Activated CD8-positive, alpha-beta memory T cell treated with anti-CD3 and anti-CD28 coated beads, Interleukin-2, amount 50 U/mL, for 24 hours (primary cell): ENCODE results near the gene TSSK2.

Experiments
- DNase-seq: peaks from one replicate; pipeline ENCODE4 v3.0.0-alpha.2; 2020; ENCODE audit errors: extremely low read depth

TSSK2 gene

DNA sequence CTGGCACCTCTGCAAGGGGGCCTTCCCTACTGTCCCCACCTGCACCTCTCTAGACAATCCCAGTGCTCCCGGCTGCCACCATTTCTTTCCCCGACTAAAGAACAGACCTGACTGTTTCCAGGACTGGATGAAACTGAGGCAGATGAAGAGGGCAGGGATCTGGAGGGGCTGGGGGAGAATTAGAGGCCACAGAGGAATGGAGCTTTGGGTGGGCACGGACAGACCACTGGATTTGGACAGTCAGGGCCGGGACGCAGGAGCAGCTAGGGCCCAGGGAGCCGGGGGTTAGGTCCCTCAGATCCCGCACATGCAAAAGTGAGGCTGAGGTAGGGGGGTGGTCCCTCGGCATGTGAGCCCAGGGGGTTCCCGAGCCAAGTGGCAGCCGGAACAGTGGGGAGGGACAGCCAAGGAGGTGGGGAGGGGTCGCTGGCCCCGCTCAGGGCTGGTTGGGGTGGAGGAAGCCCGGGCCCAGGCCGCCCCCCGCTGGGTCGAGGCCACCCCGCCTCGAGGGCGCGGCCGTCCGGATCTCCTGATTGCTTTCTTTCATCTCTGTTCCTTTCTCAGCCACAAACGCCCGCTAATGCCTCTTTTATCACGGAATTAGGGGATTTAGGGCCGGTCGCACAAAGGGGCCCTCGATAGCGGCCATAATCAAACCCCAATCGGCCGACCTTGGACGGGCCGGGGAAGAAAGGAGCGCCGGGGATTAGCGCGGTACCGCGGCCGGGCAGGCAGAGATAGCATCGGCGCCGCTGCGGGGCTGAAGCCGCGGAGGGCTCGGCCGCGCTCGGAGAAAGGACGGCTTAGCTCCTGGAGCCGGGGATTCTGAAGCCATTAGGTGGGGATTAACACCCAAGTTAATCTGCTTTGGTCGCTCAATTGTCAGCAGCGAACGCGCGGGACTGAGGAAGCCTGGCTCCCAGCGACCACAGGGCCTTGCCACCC is 38.2 kb downstream of the TSSK2 start:
- DNase-seq = no peak

DNA sequence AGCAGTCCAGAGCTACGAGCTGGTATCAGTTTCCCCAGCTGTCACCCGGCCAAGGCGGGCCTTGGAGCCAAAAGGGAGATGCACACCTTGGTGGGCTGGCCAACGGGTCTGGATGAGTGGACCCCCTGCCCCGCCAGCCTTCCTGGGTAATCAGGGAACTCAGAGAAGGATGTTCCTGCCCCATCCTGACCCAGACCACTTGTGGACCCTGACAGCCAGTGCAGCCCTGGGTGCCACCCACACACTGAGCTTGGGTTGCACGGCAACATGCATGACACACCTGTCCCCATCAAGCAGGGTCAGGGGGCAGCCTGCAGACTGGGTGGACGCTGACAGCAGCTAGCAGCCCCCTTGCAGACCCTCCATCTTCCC is 38.8 kb downstream of the TSSK2 start:
- DNase-seq = no peak

DNA sequence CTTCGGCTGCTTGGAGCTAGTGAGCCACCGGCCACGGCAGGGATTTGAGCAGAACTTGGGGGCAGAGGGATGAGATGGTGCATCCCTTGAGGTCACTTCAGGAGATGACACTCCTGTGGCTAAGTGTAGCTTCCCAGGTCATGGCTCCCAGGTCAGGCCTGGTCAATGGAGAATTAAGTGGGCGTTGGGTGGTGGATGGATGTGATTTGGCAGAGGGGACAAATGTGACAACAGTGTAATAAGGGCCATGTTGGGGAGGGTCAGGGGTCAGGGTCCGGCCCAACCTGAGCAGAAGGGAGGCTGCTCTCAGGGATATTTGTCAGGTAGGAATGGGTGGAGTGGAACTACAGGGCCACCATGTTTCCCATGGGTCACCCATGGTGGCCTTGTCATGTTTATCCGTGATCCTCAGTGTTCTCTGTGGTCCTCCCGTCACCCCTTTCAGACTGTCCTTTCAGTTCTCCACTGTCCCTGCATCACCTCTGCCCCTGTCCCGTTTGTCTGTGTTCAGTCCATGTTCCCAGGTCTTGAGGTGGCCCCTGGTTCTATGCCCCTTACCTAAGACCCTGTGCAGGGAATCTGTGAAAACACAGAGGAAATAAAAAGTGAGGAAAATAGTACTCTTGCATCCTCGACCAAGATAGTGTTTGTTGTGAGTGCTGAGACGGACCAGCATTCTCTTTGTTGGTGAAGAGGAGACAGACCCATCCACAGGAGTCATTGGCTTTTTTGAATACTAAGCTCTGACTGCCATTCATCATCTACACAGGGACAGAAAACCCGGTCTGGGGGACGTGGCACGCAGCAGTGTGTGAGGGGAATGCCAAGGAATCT is 41.3 kb downstream of the TSSK2 start:
- no peak for DNase-seq

DNA sequence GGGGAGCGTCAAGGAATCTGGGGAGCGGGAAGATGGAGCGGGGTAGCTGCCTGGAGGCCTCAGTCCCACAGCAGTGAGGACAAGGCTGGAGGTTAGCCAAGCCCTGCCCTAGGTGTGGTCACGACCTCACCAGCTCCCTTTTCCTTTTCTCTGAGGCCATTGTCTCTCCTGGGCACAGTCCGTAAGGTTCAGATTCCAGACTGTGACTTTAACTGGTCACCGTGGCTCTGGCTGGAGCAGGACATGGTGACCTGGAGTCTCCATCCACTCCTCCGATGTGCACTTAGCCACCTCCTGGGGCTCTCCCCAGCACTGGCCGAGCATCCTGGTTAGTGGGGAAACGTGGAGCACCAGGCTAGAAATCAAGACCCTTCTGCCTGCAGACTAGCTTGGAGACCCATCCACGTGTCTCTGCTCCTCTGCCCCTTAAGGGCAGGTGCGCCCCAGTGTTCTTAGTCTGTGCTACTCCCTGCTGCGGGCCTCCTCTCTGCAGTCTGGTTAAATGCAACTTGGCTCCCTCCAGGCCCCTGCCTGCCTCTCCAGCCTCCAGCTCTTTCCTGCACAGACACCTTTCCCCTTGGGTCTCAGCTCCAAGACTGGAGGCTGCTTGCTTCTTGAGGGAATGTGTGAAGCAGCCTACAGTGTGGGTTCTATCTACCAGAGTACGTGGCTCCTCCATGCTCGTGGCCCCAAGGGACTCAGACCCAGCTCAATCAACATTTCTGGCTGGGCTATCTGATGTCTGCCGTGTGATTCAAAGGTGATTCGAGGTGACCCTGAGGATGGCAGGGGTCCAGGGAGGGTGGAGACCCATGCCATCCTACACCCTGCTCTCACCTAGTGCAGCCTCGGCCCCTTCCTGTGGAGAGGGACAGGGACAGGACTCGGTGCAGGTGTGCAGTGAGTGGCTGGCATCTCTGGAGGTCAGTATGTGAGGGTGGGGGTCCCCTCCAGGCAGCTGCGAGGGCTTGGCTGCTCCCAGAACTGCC is 42.2 kb downstream of the TSSK2 start:
- no peak for DNase-seq

DNA sequence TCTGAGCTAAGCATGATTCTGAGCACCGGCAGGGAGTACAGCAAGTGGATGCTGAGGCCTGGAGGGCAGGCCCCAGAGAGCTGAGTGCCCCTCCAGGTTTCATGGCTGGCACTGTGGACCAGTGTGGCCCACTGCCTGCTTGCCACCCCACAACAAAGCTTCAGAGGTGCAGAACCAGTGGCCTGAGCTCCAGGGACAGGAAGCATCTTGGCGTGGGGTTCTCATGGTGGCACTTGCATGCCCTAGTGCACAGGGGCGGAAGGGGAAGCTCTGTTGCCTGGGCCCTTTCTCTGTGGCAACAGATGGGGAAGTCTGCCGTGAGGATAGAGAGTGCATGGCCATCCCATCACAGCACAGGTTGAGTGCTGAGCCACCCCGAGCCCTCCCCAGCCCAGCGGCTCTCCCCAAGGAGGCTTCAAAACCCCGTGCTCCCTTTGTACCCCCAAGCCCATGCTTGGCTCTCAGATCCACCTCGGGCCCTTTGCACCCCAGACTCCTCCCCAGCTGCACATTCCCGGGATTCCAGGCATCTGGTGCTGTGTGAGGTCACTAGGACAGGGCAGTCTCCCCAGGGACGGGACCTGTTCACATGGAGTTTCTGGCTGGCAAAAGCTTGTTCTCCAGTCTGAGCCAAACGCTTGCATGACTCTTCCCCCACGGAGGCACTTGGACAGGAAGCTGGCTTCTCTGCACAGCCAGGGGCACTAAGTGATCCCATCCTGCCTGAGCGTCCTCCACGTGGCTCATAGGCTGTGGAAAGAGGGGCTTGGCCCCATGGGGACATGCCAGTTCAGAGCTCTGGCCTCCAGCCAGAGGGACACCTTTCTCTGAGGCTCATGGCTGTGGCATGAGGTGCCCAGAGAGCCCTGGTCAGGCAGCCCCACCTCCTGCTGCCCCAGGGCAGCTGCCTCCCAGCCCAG is 43.3 kb downstream of the TSSK2 start:
- no peak for DNase-seq

DNA sequence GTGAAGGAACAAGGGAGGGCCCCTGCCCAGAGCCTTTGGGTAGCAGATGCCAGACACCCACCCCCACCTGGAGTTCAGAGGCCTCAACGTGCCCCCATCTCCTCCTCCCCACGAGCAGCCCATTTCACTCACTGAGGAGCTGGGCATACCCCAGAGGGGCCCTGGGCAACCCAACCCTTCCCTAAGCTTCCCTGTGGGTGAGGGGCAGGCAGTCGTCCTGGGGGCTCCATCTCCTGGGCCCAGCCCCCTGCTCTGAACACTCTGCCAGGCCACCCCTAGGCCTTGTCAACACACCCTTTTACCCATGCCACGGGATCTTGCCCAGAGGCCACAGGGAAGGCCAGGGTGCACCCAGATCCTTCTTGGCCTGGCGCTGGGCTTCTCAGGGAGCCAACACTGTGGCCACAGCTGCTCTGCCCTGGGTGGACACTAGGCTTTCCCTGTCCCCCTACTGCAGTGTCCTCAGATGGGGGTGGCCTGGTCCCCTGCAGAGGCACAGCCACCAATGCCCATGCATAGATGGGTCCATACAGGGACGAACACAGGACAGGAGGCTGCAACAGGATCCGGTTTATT is 44.0 kb downstream of the TSSK2 start:
- no peak for DNase-seq

DNA sequence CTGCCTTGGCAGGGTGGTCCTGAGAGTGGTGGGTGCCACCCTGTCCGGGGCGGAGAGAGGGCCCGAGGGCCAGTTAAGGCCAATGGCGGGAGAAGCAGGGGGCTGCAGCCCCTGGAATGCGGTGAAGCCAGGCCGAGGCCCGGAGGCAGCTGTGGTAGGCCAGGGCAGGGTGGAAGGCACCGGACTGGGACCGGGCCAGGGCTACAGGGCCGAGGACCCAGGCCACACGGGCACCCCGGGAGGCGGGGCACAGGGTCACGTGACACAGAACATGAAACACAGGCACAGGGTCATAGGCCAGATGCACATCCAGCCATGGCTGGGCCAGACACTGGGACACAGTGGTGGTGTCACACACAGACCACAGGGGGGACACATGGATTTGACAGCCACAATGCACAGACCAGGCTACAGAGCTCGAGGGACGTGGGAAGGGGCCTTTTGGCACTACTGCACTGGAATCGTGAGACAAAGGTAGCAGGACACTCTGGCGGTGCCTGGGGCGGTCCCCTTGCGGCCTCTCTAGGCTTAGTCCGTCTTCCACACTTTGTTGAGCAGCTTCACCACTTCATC is 44.6 kb downstream of the TSSK2 start:
- no peak for DNase-seq

DNA sequence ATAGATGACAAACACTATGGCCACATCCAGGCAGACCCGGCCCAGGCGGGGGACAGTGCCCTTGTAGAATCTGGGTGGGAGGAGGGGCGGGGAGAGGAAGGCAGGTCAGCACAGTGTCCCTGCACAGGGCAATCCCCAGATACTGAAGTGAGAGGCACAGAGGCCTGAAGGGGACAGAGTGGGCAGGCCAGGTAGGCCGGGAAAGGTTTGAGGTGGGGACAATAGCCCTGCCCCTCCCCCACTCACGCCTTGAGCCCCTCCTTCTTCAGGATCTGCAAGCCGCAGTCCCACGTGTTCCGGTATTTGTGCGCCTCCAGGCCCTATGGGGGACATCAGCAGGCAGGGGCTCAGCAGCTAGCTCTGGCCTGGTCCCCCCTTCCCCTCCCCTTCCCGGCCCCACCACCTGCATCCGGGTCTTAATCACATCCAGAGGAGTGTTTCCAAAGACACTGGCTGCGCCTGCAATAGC is 45.1 kb downstream of the TSSK2 start:
- DNase-seq = no peak

DNA sequence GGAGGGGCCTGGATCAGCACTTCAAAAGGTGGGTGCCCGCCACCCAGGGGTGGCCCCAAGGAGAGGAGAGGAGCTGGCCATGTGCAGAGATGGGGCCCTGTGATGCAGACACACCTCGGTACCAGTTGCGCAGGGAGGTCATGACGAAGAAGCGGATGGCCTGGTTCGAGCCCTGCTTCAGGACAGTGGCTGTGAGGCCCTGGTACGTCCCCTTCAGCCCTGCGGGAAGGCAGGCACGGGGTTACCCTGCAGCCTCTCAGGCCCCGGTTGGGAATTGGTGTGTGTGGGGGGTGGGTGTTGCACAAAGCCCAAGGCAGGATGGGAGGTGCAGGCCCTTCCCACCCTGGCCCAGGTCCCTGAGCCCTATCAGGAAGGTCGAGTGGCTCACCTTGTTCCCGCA is 45.6 kb downstream of the TSSK2 start:
- no peak for DNase-seq

DNA sequence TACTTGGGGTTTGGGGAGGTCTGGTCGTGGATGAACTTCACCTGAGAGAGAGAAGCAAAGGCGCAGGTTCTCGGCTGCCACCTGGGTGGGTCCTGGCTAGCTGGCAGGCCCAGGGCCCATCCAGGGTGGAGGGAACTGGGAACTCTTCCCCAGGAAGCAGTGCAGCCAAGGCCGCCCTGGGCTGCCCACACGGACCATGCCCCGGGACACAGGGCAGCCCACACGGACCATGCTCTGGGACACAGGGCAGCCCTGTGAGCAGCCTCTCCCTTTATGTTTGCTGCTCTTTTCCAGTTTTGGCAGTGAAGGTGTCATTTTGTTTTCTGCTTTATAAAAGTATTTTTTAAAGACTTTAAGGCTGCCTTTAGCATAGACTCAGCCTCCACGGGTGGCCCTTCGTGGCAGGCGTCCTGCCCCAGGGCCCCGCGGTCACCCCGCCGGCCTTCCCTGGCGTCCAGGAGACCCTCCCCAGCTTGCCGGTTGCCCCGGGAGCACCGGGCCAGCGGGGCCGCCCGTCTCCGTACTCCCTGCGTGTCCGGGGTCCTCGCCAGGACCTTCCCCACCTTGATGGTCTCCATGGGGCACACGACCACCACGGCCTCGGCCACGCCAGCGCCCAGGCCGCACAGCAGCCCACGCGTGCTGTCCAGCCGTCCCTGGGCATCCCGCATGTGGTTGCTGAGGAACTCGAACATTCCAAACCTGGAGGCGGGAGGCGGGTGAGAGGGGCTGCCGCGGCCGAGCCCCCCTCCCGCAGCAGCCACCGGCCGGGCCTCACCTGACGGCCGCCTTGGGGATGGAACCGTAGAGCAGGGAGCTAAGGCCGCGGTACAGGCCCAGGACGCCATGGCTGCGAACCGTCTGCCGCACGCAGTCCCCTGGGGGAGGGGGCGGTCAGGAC is 46.3 kb downstream of the TSSK2 start:
- DNase-seq = no peak

DNA sequence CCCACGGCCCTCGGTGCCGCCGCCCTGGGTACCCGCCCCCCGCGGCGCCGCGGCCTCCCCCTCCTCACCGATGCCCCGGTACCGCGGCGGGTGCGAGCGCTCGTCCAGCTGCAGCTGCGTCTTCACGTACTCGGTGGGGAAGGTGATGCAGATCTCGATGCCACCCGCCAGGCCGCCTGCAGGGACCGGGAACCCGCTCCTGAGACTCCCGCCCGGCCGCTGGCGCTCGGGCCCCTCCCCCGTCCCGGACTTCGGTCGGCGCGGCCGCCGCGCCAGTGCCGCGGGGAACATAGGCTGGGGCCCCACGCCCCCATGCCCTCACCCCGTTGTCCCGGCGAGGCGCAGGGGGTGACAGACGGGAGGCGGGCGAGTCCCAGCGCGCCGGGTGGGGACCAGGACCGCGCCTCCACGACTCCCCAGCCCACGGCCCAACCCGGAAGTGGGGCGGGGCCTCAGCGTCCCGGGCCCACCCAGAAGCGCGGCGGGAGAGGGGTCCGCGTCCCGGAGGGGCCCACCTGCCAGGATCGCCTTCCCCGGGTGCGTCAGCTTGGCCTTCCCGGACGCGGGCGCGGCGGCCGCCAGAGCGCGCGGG is 47.1 kb downstream of the TSSK2 start:
- no peak for DNase-seq

DNA sequence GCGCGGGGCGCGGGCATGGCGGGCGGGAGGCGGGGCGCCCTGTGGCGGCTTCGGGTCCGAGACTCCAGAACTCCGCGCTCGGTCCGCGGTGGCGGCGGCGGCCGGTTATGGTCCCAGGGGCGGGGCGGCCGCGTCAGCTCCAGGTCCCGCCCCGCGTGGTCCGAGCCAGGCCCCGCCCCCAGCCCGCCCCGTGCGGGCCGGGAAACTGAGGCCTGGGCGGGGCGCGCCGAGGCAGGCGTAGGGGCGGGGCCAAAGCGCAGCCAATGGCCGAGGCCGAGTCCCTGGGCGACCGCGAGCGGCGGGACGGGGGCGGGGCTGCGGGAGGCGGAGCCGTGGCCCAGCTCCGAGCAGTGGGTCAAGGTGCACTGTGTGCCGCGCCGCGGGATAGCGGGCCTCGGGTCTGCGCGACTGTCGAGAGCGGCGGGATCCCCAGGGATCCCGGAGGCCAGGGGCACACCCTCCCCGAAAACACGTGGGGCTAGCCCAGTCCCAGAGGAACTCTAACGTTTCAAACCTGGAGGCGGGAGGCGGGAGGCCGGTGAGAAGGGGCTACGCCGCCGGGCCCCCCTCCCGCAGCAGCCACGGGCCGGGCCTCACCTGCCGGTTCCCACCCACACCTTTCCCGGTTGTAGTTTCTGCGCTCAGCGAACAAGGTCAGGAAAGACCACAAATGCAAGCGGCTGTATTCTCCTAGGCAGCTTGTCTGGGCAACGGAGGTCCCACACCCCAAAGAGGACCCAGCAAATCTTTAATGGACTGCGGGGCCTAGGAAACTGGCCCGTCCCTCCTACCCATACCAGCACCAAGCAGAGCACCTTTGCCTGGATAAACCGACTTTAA is 47.8 kb downstream of the TSSK2 start, which contains the start of gene SLC25A1:
TSS of gene SLC25A1 (minus strand) at position 80 of the 840 bp plus-strand sequence. CDS start at position 17, 63 bp downstream.
- DNase-seq = peak; percentile 70

DNA sequence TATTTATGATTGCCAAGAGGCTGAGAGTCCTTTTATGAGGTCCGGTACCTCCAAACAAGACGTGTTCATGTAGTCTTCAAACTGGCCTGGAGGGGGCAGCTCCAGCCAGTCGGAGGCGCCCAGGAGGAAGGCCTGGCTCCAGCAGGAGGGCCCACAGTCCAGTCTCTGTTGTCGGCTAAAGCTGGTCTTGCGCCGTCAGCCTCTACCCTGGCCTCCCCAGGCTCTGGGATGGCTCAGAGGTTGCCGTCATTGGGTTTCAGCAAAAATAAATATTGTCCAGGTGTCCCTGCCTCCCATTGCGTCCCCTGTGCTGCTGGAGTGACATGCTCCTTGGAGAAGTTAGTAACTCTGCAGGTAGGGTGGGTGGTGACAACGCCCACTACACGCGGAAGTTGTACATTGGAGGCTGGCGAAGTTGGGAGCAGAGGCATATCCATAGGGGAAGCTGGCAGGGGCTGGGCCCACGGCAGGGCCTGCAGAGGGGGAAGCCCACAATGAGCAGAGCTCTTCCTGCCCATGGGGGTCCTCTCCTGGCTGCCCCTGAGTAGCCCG is 48.5 kb downstream of the TSSK2 start:
- DNase-seq = no peak

DNA sequence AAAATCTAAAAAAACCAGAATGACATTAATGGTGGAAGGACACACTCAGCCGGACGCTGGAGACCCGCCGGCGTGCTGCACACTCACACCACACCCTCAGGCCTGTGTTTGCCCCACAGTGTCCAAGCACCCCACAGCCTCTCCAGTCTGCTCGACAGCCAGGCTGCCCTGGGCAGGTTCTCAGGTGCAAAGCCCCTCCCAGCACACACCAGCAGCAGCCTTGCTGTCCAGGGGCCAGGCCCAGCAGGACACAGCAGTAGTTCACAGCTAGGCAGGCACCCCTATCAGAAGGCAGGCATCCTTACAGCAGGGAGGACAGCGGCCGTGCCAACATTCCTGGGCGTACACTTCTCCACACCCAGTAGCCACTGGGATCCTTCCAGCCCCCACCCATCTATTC is 49.1 kb downstream of the TSSK2 start:
- no peak for DNase-seq

DNA sequence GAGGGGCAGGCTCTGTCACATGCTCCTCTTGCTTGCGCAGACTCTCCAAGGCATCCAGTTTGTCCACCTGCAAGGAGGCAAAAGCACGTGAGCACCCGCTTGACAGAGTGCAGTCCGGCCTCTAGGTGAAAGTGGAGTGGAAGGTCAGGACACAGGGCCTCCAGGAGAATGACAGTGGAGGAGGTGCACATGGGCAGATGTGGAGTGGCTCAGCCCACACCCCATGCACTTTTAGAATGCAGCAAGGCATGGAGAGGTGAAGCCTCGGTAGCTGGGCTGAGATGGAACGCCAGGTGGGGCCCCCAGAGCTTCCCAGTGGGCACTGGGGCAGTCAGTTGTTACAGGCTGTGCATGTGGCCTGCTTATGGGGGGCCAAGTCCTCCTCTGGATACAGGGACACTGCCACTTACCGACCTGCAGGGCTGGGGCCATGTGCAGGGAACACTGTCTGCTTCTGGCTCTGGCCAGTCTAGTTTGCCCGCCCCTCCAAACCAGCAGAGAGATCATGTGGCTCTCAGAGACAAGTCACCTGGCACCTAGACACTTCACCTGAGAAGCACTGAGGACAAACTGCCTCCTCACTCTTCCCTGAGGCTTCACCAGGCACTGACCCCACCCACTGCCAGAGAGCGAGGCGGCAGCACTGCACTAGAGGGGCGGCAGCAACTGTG is 49.8 kb downstream of the TSSK2 start:
- no peak for DNase-seq

DNA sequence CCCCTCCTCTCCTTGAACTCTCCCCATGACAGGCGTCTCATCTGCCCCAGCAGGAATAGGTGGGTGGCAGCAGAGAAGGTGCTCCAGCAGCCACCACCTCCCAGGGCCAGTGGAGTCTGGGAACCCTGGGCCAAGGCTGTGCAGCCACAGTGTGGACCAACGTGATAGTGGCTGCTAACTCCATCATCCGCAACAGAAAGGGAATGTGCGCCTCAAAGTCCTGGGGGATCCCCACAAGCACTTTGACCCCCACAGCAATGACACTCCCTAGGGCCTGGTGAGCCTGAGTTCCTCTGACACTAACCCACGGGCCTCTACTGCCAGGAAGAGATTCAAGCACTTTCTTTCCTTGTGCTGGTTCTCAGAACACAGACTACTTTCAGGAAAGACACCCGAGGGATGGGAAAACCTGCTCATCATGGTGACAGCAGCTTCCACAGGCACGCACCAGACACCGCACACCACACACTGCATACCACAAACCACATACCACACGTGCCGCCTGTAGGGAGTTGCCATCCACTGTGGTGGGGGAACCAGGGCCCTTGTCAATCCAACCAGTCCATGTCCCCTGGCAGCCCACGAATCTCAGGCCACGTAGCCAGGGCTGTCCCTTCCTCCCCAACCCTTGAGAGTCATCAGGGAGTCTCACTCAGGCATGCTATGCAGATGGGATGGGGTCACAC is 50.8 kb downstream of the TSSK2 start:
- no peak for DNase-seq
